PFSK-1 (cell line): ENCODE results near the gene SIL1.

ENCODE experiments used
- FOXP2 ChIP-seq: optimal IDR thresholded peaks from 2 replicates; pipeline ENCODE3; 2011; ENCODE audit warnings: borderline replicate concordance, control low read depth, inconsistent platforms; ENCODE audit not compliant: insufficient read depth; ENCODE audit errors: extremely low read length, extremely low read depth
- POLR2AphosphoS5 ChIP-seq: IDR thresholded peaks from 2 replicates; pipeline ENCODE4 v1.6.1; 2012; ENCODE audit warnings: low read depth, mild to moderate bottlenecking, control low read depth, low read length, moderate library complexity
- REST ChIP-seq, 2 experiments: IDR thresholded peaks; 2 replicates each; pipeline versions ENCODE4 v1.6.1 to v1.8.0; 2011 to 2012; ENCODE audit warnings: low read depth in 2 of 2, low read length in 2 of 2, control low read depth in 1 of 2, inconsistent platforms in 1 of 2, mild to moderate bottlenecking in 1 of 2, moderate library complexity in 1 of 2; ENCODE audit not compliant: insufficient read depth in 1 of 2
- SIN3A ChIP-seq: IDR thresholded peaks from 2 replicates; pipeline ENCODE4 v1.6.1; 2012; ENCODE audit warnings: mild to moderate bottlenecking, low read length, moderate library complexity, borderline replicate concordance; ENCODE audit not compliant: insufficient read depth
- TAF1 ChIP-seq: IDR thresholded peaks from 2 replicates; pipeline ENCODE4 v1.6.1; 2012; ENCODE audit warnings: low read length, control low read depth, borderline replicate concordance; ENCODE audit not compliant: insufficient read depth

- TF ChIP-seq REST (IDR thresholded peaks at IDR 0.05; ENCODE audit: insufficient read depth in 1 of 2, low read depth in 2 of 2, low read length in 2 of 2) (no peak), POLR2AphosphoS5 (no peak), SIN3A (no peak), TAF1 (no peak), FOXP2 (no peak)
These were observed 237.9 kb downstream of the SIL1 start for GRCh38 chr5:138960145-138960692.
